OCI-LY3 (cell line): Measurements from ENCODE around the gene TRMT11.

Experiments used
- CTCF ChIP-seq: fragments of 200-600, 300-600 bp; sonication (generic); IDR thresholded peaks from 2 replicates; pipeline ENCODE4 v1.5.1; 2014; ENCODE audit warnings: antibody characterized with exemption, low read length, low read depth
- EZH2phosphoT487 ChIP-seq: fragments of 200-600 bp; shearing (Covaris generic); IDR thresholded peaks from 2 replicates; pipeline ENCODE4 v1.6.1; 2018; ENCODE audit warnings: antibody characterized with exemption, mixed run types, low read depth

- TF ChIP-seq CTCF (no peak), EZH2phosphoT487 (no peak)
Observed at GRCh38 chr6:125955973-125956372, 30.4 kb upstream of the TRMT11 start.
